ENCODE data around the gene RNF186. TPM values are rescaled to one million over a fixed set of nuclear protein-coding genes. Genes with fewer than 3 reads are reported as not detected.
"Not testable (repeated sequence)": the region's sequence is repeated elsewhere in the genome, so short reads cannot be mapped to it uniquely, and the experiment has no call there.

RNF186 gene
- total and polyA plus RNA-seq, 2 of the 13 experiments (the other 11 are each of a cell fraction or from before 2014, with no cell fraction given): 0.07 to 0.20 TPM

DNA sequence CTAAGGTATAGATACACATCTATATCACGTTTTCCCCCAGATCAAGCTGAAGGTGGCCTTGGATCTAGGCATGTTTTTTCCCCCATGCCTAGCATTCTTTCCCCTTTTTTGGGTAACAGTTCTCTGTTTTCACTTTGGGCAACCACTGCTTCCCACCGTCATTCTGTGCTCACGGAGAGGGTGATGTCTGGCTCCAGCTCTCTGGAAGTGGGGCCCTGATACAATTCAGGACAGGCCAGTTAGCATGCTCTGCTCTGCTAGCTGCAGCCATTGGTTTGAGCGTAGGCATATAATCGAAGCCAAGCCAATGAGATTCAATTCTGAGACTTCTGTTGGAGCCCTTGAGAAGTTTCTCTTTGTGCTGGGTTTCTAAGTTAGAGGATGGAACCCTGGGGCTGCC, 2.1 kb upstream of the RNF186 start:
- ATAC-seq (no peak), DNase-seq (ENCODE audit: low spot score) (no peak), FAIRE-seq (no peak)
- peaks cover 56% of the 10 kb centered on the region for H3K4me1 ChIP-seq (ENCODE audit: insufficient read depth, low read length)
- CTCF ChIA-PET (ENCODE audit: low intra/inter-chr PET ratio, low total read pairs): no interaction called here
- TF ChIP-seq SMAD3 (CRISPR knock-in tag; IDR thresholded peaks at IDR 0.05): no peak
- no peak for TF ChIP-seq DR1 (CRISPR knock-in tag; IDR thresholded peaks at IDR 0.05)
- TF ChIP-seq AKAP8 (CRISPR knock-in tag; IDR thresholded peaks at IDR 0.05): no peak
- TF ChIP-seq TFDP1 (CRISPR knock-in tag; IDR thresholded peaks at IDR 0.05; ENCODE audit: borderline replicate concordance): no peak
- no peak for TF ChIP-seq IKZF1 (IDR thresholded peaks at IDR 0.05)
- no peak for TF ChIP-seq CBX1 (IDR thresholded peaks at IDR 0.05; ENCODE audit: low read depth)
- no peak for TF ChIP-seq CCDC6 (CRISPR knock-in tag; IDR thresholded peaks at IDR 0.05)
- TF ChIP-seq RBM39 (IDR thresholded peaks at IDR 0.05; ENCODE audit: low read depth, low read length, poor library complexity, severe bottlenecking): no peak
- no peak for TF ChIP-seq ATF2 (CRISPR knock-in tag; IDR thresholded peaks at IDR 0.05)
- TF ChIP-seq ELF3 (CRISPR knock-in tag; IDR thresholded peaks at IDR 0.05): no peak
- no peak for TF ChIP-seq NBN (conservative IDR thresholded peaks at IDR 0.05)
- no peak for TF ChIP-seq FOXA1 (IDR thresholded peaks at IDR 0.05)
- no peak for TF ChIP-seq FOXA1 (CRISPR knock-in tag; IDR thresholded peaks at IDR 0.05)
- TF ChIP-seq SRSF1 (optimal IDR thresholded peaks at IDR 0.05; ENCODE audit: low read depth, low read length): no peak
- TF ChIP-seq GFI1 (CRISPR knock-in tag; IDR thresholded peaks at IDR 0.05; ENCODE audit: borderline replicate concordance): no peak
- no peak for TF ChIP-seq MIER2 (CRISPR knock-in tag; IDR thresholded peaks at IDR 0.05)
- no peak for TF ChIP-seq ZNF20 (CRISPR knock-in tag; IDR thresholded peaks at IDR 0.05)
- TF ChIP-seq SAFB2 (CRISPR knock-in tag; IDR thresholded peaks at IDR 0.05; ENCODE audit: borderline replicate concordance, low read depth): no peak
- no peak overlapping the region for H3K4me3 ChIP-seq (replicated peaks in 1 of 3; ENCODE audit: insufficient read depth in 1 of 3, low read depth in 2 of 3, low read length in 3 of 3)
- no peak overlapping the region for H3K27ac ChIP-seq (ENCODE audit: extremely low read length, insufficient read depth, low read length)
- in situ Hi-C loops (cut with HindIII; ENCODE audit: extremely low pct_ligation_motif_present, low pct_unique_long_range_greater_than_20kb): no loop called here
- POLR2A ChIA-PET: no interaction called here
- intact Hi-C loops (cut with micrococcal nuclease; ENCODE audit: unreplicated experiment): loop anchor here (10.0 kb wide), 1 partner anchor 68 kb away; the partner anchor contains the start of gene OTUD3
- H3K9ac ChIP-seq (ENCODE audit: insufficient read depth, low read depth, low read length): no peak overlapping the region
- no peaks in the 10 kb centered on the region for H4K20me1 ChIP-seq (ENCODE audit: insufficient read depth, low read length)
- H3K9me3 ChIP-seq (ENCODE audit: low read length): no peaks in the 10 kb centered on the region
- H3K27me3 ChIP-seq (ENCODE audit: control insufficient read depth in 1 of 2, insufficient read depth in 2 of 2, low read length in 2 of 2): peaks cover 0 to 11% of the 10 kb centered on the region in 2 experiments; a peak in 2 of 5 replicates
- no peak overlapping the region for H3K4me2 ChIP-seq (ENCODE audit: low read depth, low read length)
- H3K36me3 ChIP-seq (replicated peaks in 1 of 2; ENCODE audit: control insufficient read depth in 1 of 2, insufficient read depth in 2 of 2, low read length in 2 of 2): no peaks in the 10 kb centered on the region
- WGBS (ENCODE audit: low lambda C conversion rate): 37% methylated on average over 5 of the region's 5 CpGs
- H3K79me2 ChIP-seq (ENCODE audit: insufficient read depth, low read length): no peaks in the 10 kb centered on the region
- no TSS peak for BruUV-seq (replicated peaks)
- no peak overlapping the region for H2AFZ ChIP-seq (ENCODE audit: low read length)

GRCh38 chr1:19816737-19817086, 1.6 kb upstream of the RNF186 start:
- CTCF ChIA-PET (ENCODE audit: low intra/inter-chr PET ratio, low total read pairs); H3K4me3 ChIP-seq (replicated peaks in 1 of 3; ENCODE audit: insufficient read depth in 1 of 3, low read depth in 2 of 3, low read length in 3 of 3); DNase-seq (ENCODE audit: low spot score); H3K27ac ChIP-seq (ENCODE audit: extremely low read length, insufficient read depth, low read length); BruUV-seq (replicated peaks); H3K79me2 ChIP-seq (ENCODE audit: insufficient read depth, low read length); ATAC-seq; POLR2A ChIA-PET; H3K9ac ChIP-seq (ENCODE audit: insufficient read depth, low read depth, low read length); FAIRE-seq; H2AFZ ChIP-seq (ENCODE audit: low read length); H4K20me1 ChIP-seq (ENCODE audit: insufficient read depth, low read length); H3K9me3 ChIP-seq (ENCODE audit: low read length); H3K36me3 ChIP-seq (replicated peaks in 1 of 2; ENCODE audit: control insufficient read depth in 1 of 2, insufficient read depth in 2 of 2, low read length in 2 of 2); in situ Hi-C loops (cut with HindIII; ENCODE audit: extremely low pct_ligation_motif_present, low pct_unique_long_range_greater_than_20kb): not testable (repeated sequence)
- Histone ChIP-seq H3K27me3 (ENCODE audit: control insufficient read depth in 1 of 2, insufficient read depth in 2 of 2, low read length in 2 of 2) (peaks cover 0 to 11% of the 10 kb centered on the region in 2 experiments; a peak in 2 of 5 replicates), H3K4me1 (ENCODE audit: insufficient read depth, low read length) (peaks cover 56% of the 10 kb centered on the region), H3K4me2 (ENCODE audit: low read depth, low read length) (peak overlapping the region; percentile 68; the same call in 1 of the 2 replicates)
- intact Hi-C loops (cut with micrococcal nuclease; ENCODE audit: unreplicated experiment): loop anchor here (10.0 kb wide), 1 partner anchor 68 kb away; the partner anchor contains the start of gene OTUD3
- 50% methylated on average over 1 of the region's 1 CpG for WGBS (ENCODE audit: low lambda C conversion rate)

Data from HepG2 (cell line).